ENCODE results near the gene NEMF. TPM values are rescaled to one million over a fixed set of nuclear protein-coding genes. Genes with fewer than 3 reads are reported as not detected.
"Not testable (repeated sequence)": the region's sequence is repeated elsewhere in the genome, so short reads cannot be mapped to it uniquely, and the experiment has no call there.

NEMF gene
- total RNA-seq, 2 experiments from 2014 or later, result 62.4 to 97.9 TPM

- ChIA-PET POLR2A (no interaction called here), CTCF (no interaction called here)
- H3K4me3 Mint-ChIP-seq, result no peak overlapping the region
- no peak overlapping the region for H3K27ac Mint-ChIP-seq
- peaks cover 2% of the 10 kb centered on the region for H3K4me1 Mint-ChIP-seq
- ATAC-seq, result no peak
- H3K36me3 Mint-ChIP-seq (ENCODE audit: low read depth), result peaks cover 20% of the 10 kb centered on the region
- intact Hi-C loops (cut with DNase I, micrococcal nuclease), result no loop called here
- H3K27me3 Mint-ChIP-seq, result no peaks in the 10 kb centered on the region
- no peaks in the 10 kb centered on the region for H3K9me3 Mint-ChIP-seq (ENCODE audit: low read depth)
- no peak for DNase-seq
Measured at GRCh38 chr14:49778421-49778820, 74.2 kb downstream of the NEMF start.

- CTCF ChIA-PET, result interaction anchor here (0.6 to 1.2 kb wide), 3 partner anchors 153 to 334 kb away, joined by 3 read pairs; partner anchors contain the start of genes MGAT2 and RPL36AL
- no peak overlapping the region for H3K27ac Mint-ChIP-seq
- H3K4me1 Mint-ChIP-seq, result peaks cover 21% of the 10 kb centered on the region
- POLR2A ChIA-PET, result interaction anchor here (0.6 kb wide), 1 partner anchor 352 kb away, joined by 3 read pairs; no protein-coding TSS in a partner anchor
- H3K27me3 Mint-ChIP-seq, result no peaks in the 10 kb centered on the region
- H3K9me3 Mint-ChIP-seq (ENCODE audit: low read depth), result no peaks in the 10 kb centered on the region
- ATAC-seq (no peak), DNase-seq (no peak)
- H3K36me3 Mint-ChIP-seq (ENCODE audit: low read depth), result peaks cover 7% of the 10 kb centered on the region
- intact Hi-C loops (cut with DNase I, micrococcal nuclease), result no loop called here
- H3K4me3 Mint-ChIP-seq, result no peak overlapping the region
Measured at GRCh38 chr14:49774106-49774505, 78.5 kb downstream of the NEMF start.

DNA sequence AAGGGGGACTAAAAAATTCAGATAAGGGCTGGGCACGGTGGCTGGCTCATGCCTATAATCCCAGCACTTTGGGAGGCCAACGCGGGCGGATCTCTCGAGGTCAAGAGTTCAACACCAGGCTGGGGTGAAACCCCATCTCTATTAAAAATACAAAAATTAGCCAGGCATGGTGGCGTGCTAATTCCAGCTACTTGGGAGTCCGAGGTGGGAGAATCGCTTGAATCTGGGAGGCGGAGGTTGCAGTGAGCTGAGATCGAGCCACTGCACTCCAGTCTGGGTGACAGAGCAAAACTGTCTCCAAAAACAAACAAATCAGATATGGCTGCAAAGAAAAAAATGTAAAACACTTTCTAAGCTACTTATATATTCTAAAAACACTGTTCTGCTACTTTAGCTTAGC, 80.9 kb downstream of the NEMF start:
- ChIA-PET CTCF (interaction anchor here (1.7 to 2.0 kb wide), 2 partner anchors 9 to 10 kb away, joined by 5 to 7 read pairs; no protein-coding TSS in a partner anchor), POLR2A (interaction anchor here (0.6 kb wide), 2 partner anchors 64 to 341 kb away, joined by 3 read pairs; no protein-coding TSS in a partner anchor)
- ATAC-seq; H3K4me3 Mint-ChIP-seq; H3K27me3 Mint-ChIP-seq; H3K9me3 Mint-ChIP-seq (ENCODE audit: low read depth); DNase-seq; intact Hi-C loops (cut with DNase I, micrococcal nuclease): not testable (repeated sequence)
- Mint-ChIP-seq H3K36me3 (ENCODE audit: low read depth) (peaks cover 10% of the 10 kb centered on the region), H3K27ac (peak overlapping the region; percentile 63), H3K4me1 (peaks cover 30% of the 10 kb centered on the region)

GRCh38 chr14:49770212-49770817, 82.3 kb downstream of the NEMF start:
- intact Hi-C loops (cut with DNase I, micrococcal nuclease), result no loop called here
- no peaks in the 10 kb centered on the region for H3K27me3 Mint-ChIP-seq
- H3K27ac Mint-ChIP-seq, result peak overlapping the region; percentile 72
- no peak for ATAC-seq
- no peak for DNase-seq
- H3K4me3 Mint-ChIP-seq, result peak overlapping the region; percentile 23
- peaks cover 32% of the 10 kb centered on the region for H3K4me1 Mint-ChIP-seq
- CTCF ChIA-PET, result interaction anchor here (1.0 to 4.4 kb wide), 7 partner anchors 49 to 136 kb away, joined by 3 to 36 read pairs (median 3); partner anchors contain the start of gene DNAAF2
- H3K36me3 Mint-ChIP-seq (ENCODE audit: low read depth), result peaks cover 5% of the 10 kb centered on the region
- POLR2A ChIA-PET, result interaction anchor here (0.9 to 2.2 kb wide), 2 partner anchors 12 to 82 kb away, joined by 4 to 9 read pairs; partner anchors contain the start of gene NEMF
- H3K9me3 Mint-ChIP-seq (ENCODE audit: low read depth), result no peaks in the 10 kb centered on the region

DNA sequence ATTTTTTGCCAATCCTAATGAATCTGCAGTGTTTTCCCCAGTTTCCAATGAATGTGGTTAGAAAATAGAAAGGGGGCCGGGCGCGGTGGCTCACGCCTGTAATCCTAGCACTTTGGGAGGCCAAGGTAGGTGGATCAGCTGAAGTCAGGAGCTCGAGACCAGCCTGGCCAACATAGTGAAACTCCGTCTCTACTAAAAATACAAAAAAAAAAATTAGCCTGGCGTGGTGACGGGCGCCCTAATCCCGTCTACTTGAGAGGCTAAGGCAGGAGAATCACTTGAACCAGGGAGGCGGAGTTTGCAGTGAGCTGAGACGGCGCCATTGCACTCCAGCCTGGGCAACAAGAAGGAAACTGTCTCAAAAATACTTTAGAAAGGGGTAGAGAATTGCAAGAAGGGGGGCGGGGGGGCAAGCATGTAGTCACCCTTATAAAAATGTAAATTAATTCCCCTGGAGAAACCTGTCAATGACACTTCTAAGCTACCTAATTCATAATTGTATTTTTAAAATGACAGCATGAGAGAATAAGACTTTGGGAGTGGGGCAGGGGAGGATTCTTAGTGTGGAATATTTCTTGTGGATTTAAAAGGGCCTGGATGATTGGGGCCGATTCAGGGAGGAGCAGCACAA, 82.9 kb downstream of the NEMF start:
- CTCF ChIA-PET, result interaction anchor here (0.6 to 4.4 kb wide), 15 partner anchors 10 to 375 kb away, joined by 3 to 36 read pairs (median 3); partner anchors contain the start of genes DNAAF2, MGAT2, NEMF and RPL36AL
- H3K36me3 Mint-ChIP-seq (ENCODE audit: low read depth), result peaks cover 3% of the 10 kb centered on the region
- no peak for ATAC-seq
- H3K9me3 Mint-ChIP-seq (ENCODE audit: low read depth), result no peaks in the 10 kb centered on the region
- H3K4me1 Mint-ChIP-seq, result peaks cover 30% of the 10 kb centered on the region
- intact Hi-C loops (cut with DNase I, micrococcal nuclease), result loop anchor here (2.0 to 10.0 kb wide), 5 partner anchors 83 to 1061 kb away; partner anchors contain the start of genes DMAC2L (in 1 of the 2), L2HGDH (in 1 of the 2), NEMF (in 1 of the 2) and NIN (in 1 of the 2)
- POLR2A ChIA-PET, result interaction anchor here (0.7 to 2.8 kb wide), 6 partner anchors 11 to 149 kb away, joined by 3 to 28 read pairs (median 4); partner anchors contain the start of genes MGAT2, NEMF and RPL36AL
- DNase-seq, result no peak
- peak overlapping the region; percentile 96 for H3K4me3 Mint-ChIP-seq
- H3K27ac Mint-ChIP-seq, result peak overlapping the region; percentile 99
- no peaks in the 10 kb centered on the region for H3K27me3 Mint-ChIP-seq

GRCh38 chr14:49769171-49769570, 83.4 kb downstream of the NEMF start:
- Mint-ChIP-seq H3K9me3 (ENCODE audit: low read depth) (no peaks in the 10 kb centered on the region), H3K4me3 (peak overlapping the region; percentile 96), H3K4me1 (peaks cover 30% of the 10 kb centered on the region), H3K27me3 (no peaks in the 10 kb centered on the region), H3K27ac (peak overlapping the region; percentile 99), H3K36me3 (ENCODE audit: low read depth) (peaks cover 3% of the 10 kb centered on the region)
- ChIA-PET POLR2A (interaction anchor here (0.7 to 2.8 kb wide), 9 partner anchors 11 to 170 kb away, joined by 3 to 28 read pairs (median 4); partner anchors contain the start of genes LRR1, MGAT2, NEMF and RPL36AL), CTCF (interaction anchor here (0.6 to 4.4 kb wide), 13 partner anchors 10 to 375 kb away, joined by 3 to 36 read pairs (median 3); partner anchors contain the start of genes DNAAF2, MGAT2, NEMF and RPL36AL)
- no peak for DNase-seq
- intact Hi-C loops (cut with DNase I, micrococcal nuclease), result loop anchor here (2.0 to 10.0 kb wide), 5 partner anchors 83 to 1062 kb away; partner anchors contain the start of genes DMAC2L (in 1 of the 2), L2HGDH (in 1 of the 2), NEMF (in 1 of the 2) and NIN (in 1 of the 2)
- no peak for ATAC-seq

DNA sequence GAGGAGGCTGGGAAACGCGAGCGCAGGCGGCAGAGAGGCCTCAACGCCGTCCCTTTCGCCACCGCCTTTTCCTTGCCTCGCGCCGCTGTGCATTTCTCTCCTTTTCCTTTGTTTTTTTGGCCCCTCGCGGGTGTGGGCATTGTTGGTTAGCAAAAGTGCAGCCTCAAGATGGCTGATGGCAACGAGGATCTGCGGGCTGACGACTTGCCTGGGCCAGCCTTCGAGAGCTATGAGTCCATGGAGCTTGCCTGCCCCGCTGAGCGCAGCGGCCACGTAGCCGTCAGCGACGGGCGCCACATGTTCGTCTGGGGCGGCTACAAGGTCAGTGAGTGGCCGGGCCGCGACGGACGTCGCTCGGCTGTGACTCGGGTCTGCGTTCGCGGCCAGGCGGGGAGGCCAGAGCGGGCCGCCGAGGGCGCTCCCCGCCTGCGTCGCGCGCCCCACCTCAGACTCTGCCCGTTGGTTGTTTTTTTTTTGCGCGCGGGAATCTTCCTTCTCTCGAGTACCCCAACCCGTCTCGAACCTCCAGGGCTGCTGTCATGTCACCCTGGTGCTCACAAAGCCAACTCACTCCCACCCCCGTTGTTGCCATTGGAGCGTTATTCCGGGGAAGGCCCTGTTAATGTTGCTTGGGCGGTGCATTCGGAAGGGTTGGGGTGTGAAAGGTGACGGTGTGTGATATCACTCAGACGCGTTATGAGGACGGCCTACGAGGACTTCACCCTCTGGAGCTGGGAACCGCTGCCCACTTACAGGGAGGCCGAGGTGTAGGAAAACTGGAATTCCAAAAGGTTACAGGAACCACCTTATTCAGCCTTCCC, 84.1 kb downstream of the NEMF start:
- Mint-ChIP-seq H3K4me1 (peaks cover 30% of the 10 kb centered on the region), H3K36me3 (ENCODE audit: low read depth) (peaks cover 3% of the 10 kb centered on the region), H3K4me3 (peak overlapping the region; percentile 96), H3K27me3 (no peaks in the 10 kb centered on the region), H3K9me3 (ENCODE audit: low read depth) (no peaks in the 10 kb centered on the region), H3K27ac (peak overlapping the region; percentile 99)
- DNase-seq (peak; percentile 91), ATAC-seq (peak; percentile 78)
- POLR2A ChIA-PET, result interaction anchor here (0.5 to 2.8 kb wide), 17 partner anchors 13 to 543 kb away, joined by 3 to 28 read pairs (median 5); partner anchors contain the start of genes DMAC2L, KLHDC1, L2HGDH and LRR1
- CTCF ChIA-PET, result interaction anchor here (0.6 to 4.4 kb wide), 16 partner anchors 9 to 148 kb away, joined by 3 to 36 read pairs (median 4); partner anchors contain the start of genes DNAAF2, KLHDC1, MGAT2 and NEMF
- intact Hi-C loops (cut with DNase I, micrococcal nuclease), result loop anchor here (1.0 to 10.0 kb wide), 15 partner anchors 80 to 1062 kb away; partner anchors contain the start of genes VCPKMT (in 2 of the 2), DMAC2L (in 1 of the 2), L2HGDH (in 1 of the 2) and LRR1 (in 1 of the 2)

- no peaks in the 10 kb centered on the region for H3K27me3 Mint-ChIP-seq
- peaks cover 3% of the 10 kb centered on the region for H3K36me3 Mint-ChIP-seq (ENCODE audit: low read depth)
- peak within 1 kb of the TSS; percentile 99 for H3K27ac Mint-ChIP-seq
- no peaks in the 10 kb centered on the region for H3K9me3 Mint-ChIP-seq (ENCODE audit: low read depth)
- peak within 1 kb of the TSS; percentile 96 for H3K4me3 Mint-ChIP-seq
- peaks cover 30% of the 10 kb centered on the region for H3K4me1 Mint-ChIP-seq
- CTCF ChIA-PET, result interaction anchor here (0.6 to 4.4 kb wide), 16 partner anchors 9 to 182 kb away, joined by 3 to 36 read pairs (median 4); partner anchors contain the start of genes DNAAF2, KLHDC1, MGAT2 and NEMF
- POLR2A ChIA-PET, result interaction anchor here (0.5 to 2.8 kb wide), 14 partner anchors 14 to 544 kb away, joined by 3 to 28 read pairs (median 7); partner anchors contain the start of genes DMAC2L, KLHDC1, L2HGDH and MGAT2
- DNase-seq (peak; percentile 94), ATAC-seq (peak; percentile 79)
- intact Hi-C loops (cut with DNase I, micrococcal nuclease), result loop anchor here (1.0 to 10.0 kb wide), 18 partner anchors 74 to 1063 kb away; partner anchors contain the start of genes KLHDC1 (in 2 of the 2), VCPKMT (in 2 of the 2), DMAC2L (in 1 of the 2) and L2HGDH (in 1 of the 2)
Measured at GRCh38 chr14:49767571-49768300, 84.9 kb downstream of the NEMF start, which contains the start of gene KLHDC2. Gene KLHDC2, plus strand, starts transcription at chr14:49768153. Its CDS starts 316 bp downstream, at chr14:49768469.

GRCh38 chr14:49767270-49767570, 85.4 kb downstream of the NEMF start:
- CTCF ChIA-PET, result interaction anchor here (0.6 to 4.4 kb wide), 14 partner anchors 9 to 357 kb away, joined by 3 to 36 read pairs (median 4); partner anchors contain the start of genes DNAAF2, KLHDC1, MGAT2 and NEMF
- DNase-seq (no peak), ATAC-seq (no peak)
- peak overlapping the region; percentile 98 for H3K27ac Mint-ChIP-seq
- H3K9me3 Mint-ChIP-seq (ENCODE audit: low read depth), result no peaks in the 10 kb centered on the region
- H3K4me3 Mint-ChIP-seq, result peak overlapping the region; percentile 96
- POLR2A ChIA-PET, result interaction anchor here (0.6 to 2.8 kb wide), 10 partner anchors 14 to 545 kb away, joined by 4 to 28 read pairs (median 8); partner anchors contain the start of genes DMAC2L, KLHDC1, L2HGDH and MGAT2
- peaks cover 30% of the 10 kb centered on the region for H3K4me1 Mint-ChIP-seq
- peaks cover 3% of the 10 kb centered on the region for H3K36me3 Mint-ChIP-seq (ENCODE audit: low read depth)
- no peaks in the 10 kb centered on the region for H3K27me3 Mint-ChIP-seq
- intact Hi-C loops (cut with DNase I, micrococcal nuclease), result loop anchor here (1.0 to 10.0 kb wide), 5 partner anchors 74 to 768 kb away; partner anchors contain the start of genes KLHDC1 (in 2 of the 2), NEMF (in 1 of the 2) and VCPKMT (in 1 of the 2)
